Hepatocyte (in vitro differentiated cells): ENCODE results near the gene SPRY1.

Source experiments
- CTCF ChIP-seq: fragments of 200-600 bp; sonication (generic); IDR thresholded peaks from 2 replicates; pipeline ENCODE4 v1.5.1; 2016; ENCODE audit warnings: antibody characterized with exemption, mild to moderate bottlenecking; ENCODE audit not compliant: poor library complexity
- EZH2 ChIP-seq: fragments of 200-600 bp; sonication (generic); IDR thresholded peaks from 2 replicates; pipeline ENCODE4 v1.6.1; 2016; ENCODE audit warnings: antibody characterized with exemption, mild to moderate bottlenecking, borderline replicate concordance

- TF ChIP-seq CTCF (no peak), EZH2 (no peak)
Observed at GRCh38 chr4:123408471-123409084, 12.0 kb downstream of the SPRY1 start.
